ENCODE results near the gene TEX22. TPM values are rescaled to one million over a fixed set of nuclear protein-coding genes. Genes with fewer than 3 reads are reported as not detected.

TEX22 gene
- total RNA-seq, 2 donors from 2014 or later: 0.33 TPM; not detected in 1

GRCh38 chr14:105394714-105395537 lies 3.4 kb upstream of the TEX22 start:
- TF ChIP-seq POLR2A (IDR thresholded peaks at IDR 0.05): no peak
- no peak for TF ChIP-seq CTCF (IDR thresholded peaks at IDR 0.05)
- no peak for DNase-seq
- Histone ChIP-seq H3K4me3 (no peak overlapping the region), H3K4me1 (peaks cover 28% of the 10 kb centered on the region), H3K9me3 (no peaks in the 10 kb centered on the region), H3K27me3 (no peaks in the 10 kb centered on the region), H3K27ac (no peak overlapping the region), H3K36me3 (replicated peaks in 1 of 2; ENCODE audit: insufficient read depth in 1 of 2, low read depth in 2 of 2) (no peaks in the 10 kb centered on the region)
- no peak for ATAC-seq
- WGBS, 2 donors: 84 to 87% methylated on average over 13 to 25 of the region's 25 CpGs
- intact Hi-C loops (cut with DNase I): no loop called here

GRCh38 chr14:105395538-105395854 lies 2.8 kb upstream of the TEX22 start:
- DNase-seq (no peak), ATAC-seq (no peak)
- H3K36me3 ChIP-seq (replicated peaks in 1 of 2; ENCODE audit: insufficient read depth in 1 of 2, low read depth in 2 of 2): no peaks in the 10 kb centered on the region
- peaks cover 26% of the 10 kb centered on the region for H3K4me1 ChIP-seq
- TF ChIP-seq CTCF (IDR thresholded peaks at IDR 0.05) (no peak), POLR2A (IDR thresholded peaks at IDR 0.05) (no peak)
- H3K27ac ChIP-seq: no peak overlapping the region
- H3K4me3 ChIP-seq: no peak overlapping the region
- no peaks in the 10 kb centered on the region for H3K27me3 ChIP-seq
- intact Hi-C loops (cut with DNase I): no loop called here
- WGBS, 2 donors: 91% methylated on average over 8 of the region's 8 CpGs; no CpG with 5 or more reads in 1 of the 2 donors
- no peaks in the 10 kb centered on the region for H3K9me3 ChIP-seq

- DNase-seq: no peak
- Histone ChIP-seq H3K9me3 (no peaks in the 10 kb centered on the region), H3K4me1 (peaks cover 24% of the 10 kb centered on the region), H3K4me3 (peak overlapping the region; percentile 20 to 57), H3K27ac (peak overlapping the region in 3 of 4 donors; percentile 74 to 89 (median 81)), H3K27me3 (no peaks in the 10 kb centered on the region), H3K36me3 (replicated peaks in 1 of 2; ENCODE audit: insufficient read depth in 1 of 2, low read depth in 2 of 2) (no peaks in the 10 kb centered on the region)
- TF ChIP-seq POLR2A (IDR thresholded peaks at IDR 0.05) (no peak), CTCF (IDR thresholded peaks at IDR 0.05) (no peak)
- intact Hi-C loops (cut with DNase I): no loop called here
- ATAC-seq: peak; percentile 1
- WGBS, 2 donors: 69 to 78% methylated on average over 8 to 13 of the region's 13 CpGs
These were observed 897 bp upstream of the TEX22 start for GRCh38 chr14:105397350-105397931.

GRCh38 chr14:105398726-105399465 lies 558 bp downstream of the TEX22 start:
- peak overlapping the region; percentile 42 to 89 (median 78) for H3K27ac ChIP-seq
- intact Hi-C loops (cut with DNase I): no loop called here

More at GRCh38 chr14:105398726-105399465, 558 bp downstream of the TEX22 start:
- DNase-seq (no peak), ATAC-seq (peak; percentile 22)
- 26 to 36% methylated on average over 16 to 40 of the region's 41 CpGs for WGBS, 2 donors
- no peaks in the 10 kb centered on the region for H3K9me3 ChIP-seq
- H3K4me1 ChIP-seq: peaks cover 24% of the 10 kb centered on the region
- no peak for TF ChIP-seq CTCF (IDR thresholded peaks at IDR 0.05)
- TF ChIP-seq POLR2A (IDR thresholded peaks at IDR 0.05): peak in 1 of 3 donors; percentile 6
- no peaks in the 10 kb centered on the region for H3K36me3 ChIP-seq (replicated peaks in 1 of 2; ENCODE audit: insufficient read depth in 1 of 2, low read depth in 2 of 2)
- H3K27me3 ChIP-seq: no peaks in the 10 kb centered on the region
- H3K4me3 ChIP-seq: peak overlapping the region; percentile 20 to 57

Measured in body of pancreas (tissue), 4 donors.